MCF 10A (cell line): ENCODE data around the gene TTC32. TPM values are rescaled to one million over a fixed set of nuclear protein-coding genes. Genes with fewer than 3 reads are reported as not detected.

Source experiments
- BruUV-seq: library from RNA; stranded (reverse); fragments of 400-500 nt; replicated peaks from 2 replicates; lab custom pipeline; 2021; lab: Mats Ljungman, UMichigan
- CTCF ChIA-PET: fragments of 300-600 bp; sonication (Branson Sonifier 250); formaldehyde crosslinking; extraction: SDS; loops from one replicate; lab custom pipeline; 2021; ENCODE audit warnings: antibody characterized with exemption, inconsistent platforms; lab: Yijun Ruan, JAX
- POLR2A ChIA-PET: fragments of 300-600, 350-650 bp; sonication (Branson Sonifier 250); formaldehyde crosslinking; extraction: SDS; loops from one replicate; lab custom pipeline; 2020; ENCODE audit warnings: antibody characterized with exemption, inconsistent platforms; lab: Yijun Ruan, JAX
- DNase-seq: peaks from one replicate; pipeline ENCODE4 v3.0.0-alpha.2; 2018; ENCODE audit not compliant: unreplicated experiment
- H3K27ac Mint-ChIP-seq: one replicate; pipeline ENCODE4 v1.8.0; 2022; ENCODE audit warnings: mild to moderate bottlenecking, low read depth, mixed read lengths; ENCODE audit not compliant: unreplicated experiment
- H3K27me3 Mint-ChIP-seq: one replicate; pipeline ENCODE4 v1.8.0; 2022; ENCODE audit warnings: mixed read lengths; ENCODE audit not compliant: insufficient read depth, unreplicated experiment
- H3K36me3 Mint-ChIP-seq: one replicate; pipeline ENCODE4 v1.8.0; 2022; ENCODE audit warnings: mild to moderate bottlenecking, moderate library complexity, mixed read lengths; ENCODE audit not compliant: insufficient read depth, unreplicated experiment
- H3K4me1 Mint-ChIP-seq: one replicate; pipeline ENCODE4 v1.8.0; 2022; ENCODE audit warnings: mixed read lengths; ENCODE audit not compliant: insufficient read depth, unreplicated experiment
- H3K4me3 Mint-ChIP-seq: one replicate; pipeline ENCODE4 v1.8.0; 2022; ENCODE audit warnings: mild to moderate bottlenecking, moderate library complexity, mixed read lengths; ENCODE audit not compliant: unreplicated experiment
- H3K9me3 Mint-ChIP-seq: one replicate; pipeline ENCODE4 v1.8.0; 2022; ENCODE audit warnings: mixed read lengths; ENCODE audit not compliant: unreplicated experiment
- CTCF ChIP-seq: fragments of 200-600 bp; IDR thresholded peaks from one replicate; pipeline ENCODE4 v1.8.0; 2022; ENCODE audit warnings: antibody characterized with exemption, mild to moderate bottlenecking; ENCODE audit not compliant: unreplicated experiment
- intact Hi-C: fragments of 100-400 bp; cut with micrococcal nuclease; formaldehyde crosslinking; loops from 2 replicates; pipeline ENCODE4 v1.14.1; 2022
- total RNA-seq: library from RNA; stranded (reverse); gene quantifications from 2 replicates; pipeline ENCODE4 v1.2.3, GENCODE V29; 2022

Gene TTC32
- total RNA-seq, 1 experiment from 2014 or later = 14.1 TPM

- TF ChIP-seq CTCF = no peak
- no TSS peak for BruUV-seq
- no peaks in the 10 kb centered on the region for H3K36me3 Mint-ChIP-seq
- no peak for DNase-seq
- no peaks in the 10 kb centered on the region for H3K9me3 Mint-ChIP-seq
- intact Hi-C loops = no loop called here
- ChIA-PET CTCF (interaction anchor here (0.5 to 4.5 kb wide), 12 partner anchors 9 to 1480 kb away, joined by 3 to 69 read pairs (median 4); no protein-coding TSS in a partner anchor), POLR2A (no interaction called here)
- peak overlapping the region; percentile 23 for H3K27ac Mint-ChIP-seq
- no peaks in the 10 kb centered on the region for H3K27me3 Mint-ChIP-seq
- peaks cover 15% of the 10 kb centered on the region for H3K4me1 Mint-ChIP-seq
- H3K4me3 Mint-ChIP-seq = no peak overlapping the region
Measured at GRCh38 chr2:19865151-19865550, 36.6 kb downstream of the TTC32 start.

GRCh38 chr2:19864381-19864780 lies 37.4 kb downstream of the TTC32 start:
- H3K4me3 Mint-ChIP-seq = no peak overlapping the region
- ChIA-PET POLR2A (interaction anchor here (1.1 kb wide), 1 partner anchor 563 kb away, joined by 3 read pairs; no protein-coding TSS in a partner anchor), CTCF (interaction anchor here (0.5 to 4.5 kb wide), 22 partner anchors 9 to 1479 kb away, joined by 3 to 69 read pairs (median 4); no protein-coding TSS in a partner anchor)
- peak overlapping the region; percentile 23 for H3K27ac Mint-ChIP-seq
- no peak for TF ChIP-seq CTCF
- no peaks in the 10 kb centered on the region for H3K9me3 Mint-ChIP-seq
- intact Hi-C loops = no loop called here
- BruUV-seq = no TSS peak
- no peaks in the 10 kb centered on the region for H3K36me3 Mint-ChIP-seq
- DNase-seq = no peak
- no peaks in the 10 kb centered on the region for H3K27me3 Mint-ChIP-seq
- peaks cover 17% of the 10 kb centered on the region for H3K4me1 Mint-ChIP-seq

- intact Hi-C loops = loop anchor here (1.0 kb wide), 7 partner anchors 94 to 1476 kb away; no protein-coding TSS in a partner anchor
- no peak overlapping the region for H3K4me3 Mint-ChIP-seq
- H3K27ac Mint-ChIP-seq = peak overlapping the region; percentile 22
- peak; percentile 99 for TF ChIP-seq CTCF
- peaks cover 17% of the 10 kb centered on the region for H3K4me1 Mint-ChIP-seq
- peak; percentile 63 for DNase-seq
- POLR2A ChIA-PET = interaction anchor here (1.1 to 1.4 kb wide), 2 partner anchors 494 to 562 kb away, joined by 3 to 6 read pairs; no protein-coding TSS in a partner anchor
- H3K36me3 Mint-ChIP-seq = no peaks in the 10 kb centered on the region
- no TSS peak for BruUV-seq
- CTCF ChIA-PET = interaction anchor here (0.5 to 4.5 kb wide), 36 partner anchors 8 to 1431 kb away, joined by 3 to 69 read pairs (median 4); no protein-coding TSS in a partner anchor
- no peaks in the 10 kb centered on the region for H3K9me3 Mint-ChIP-seq
- H3K27me3 Mint-ChIP-seq = no peaks in the 10 kb centered on the region
Measured at GRCh38 chr2:19863303-19864041, 38.3 kb downstream of the TTC32 start.

GRCh38 chr2:19861813-19862212 lies 40.0 kb downstream of the TTC32 start:
- Mint-ChIP-seq H3K4me1 (peaks cover 17% of the 10 kb centered on the region), H3K36me3 (no peaks in the 10 kb centered on the region), H3K27ac (peak overlapping the region; percentile 76), H3K9me3 (no peaks in the 10 kb centered on the region), H3K27me3 (no peaks in the 10 kb centered on the region), H3K4me3 (no peak overlapping the region)
- no peak for TF ChIP-seq CTCF
- ChIA-PET POLR2A (interaction anchor here (0.7 to 1.5 kb wide), 5 partner anchors 11 to 870 kb away, joined by 3 read pairs; no protein-coding TSS in a partner anchor), CTCF (interaction anchor here (0.6 to 4.5 kb wide), 15 partner anchors 9 to 1425 kb away, joined by 3 to 69 read pairs (median 4); no protein-coding TSS in a partner anchor)
- no TSS peak for BruUV-seq
- intact Hi-C loops = no loop called here
- peak; percentile 9 for DNase-seq
